Measurements from ENCODE around the gene CYB5B.

GRCh38 chr16:69431948-69432468 is 7.6 kb downstream of the CYB5B start:
- TF ChIP-seq CTCF (IDR thresholded peaks at IDR 0.05): no peak
- no peak for TF ChIP-seq POLR2A (IDR thresholded peaks at IDR 0.05)
